ENCODE measurements around the gene PLEKHS1.

GRCh38 chr10:113762083-113762482, 10.6 kb downstream of the PLEKHS1 start:
- TF ChIP-seq CTCF (IDR thresholded peaks at IDR 0.05 in 2 of 3, conservative IDR thresholded peaks at IDR 0.05 in 1 of 3; ENCODE audit: borderline replicate concordance in 1 of 3, insufficient read depth in 1 of 3, low read depth in 2 of 3, low read length in 2 of 3): no peak
- TF ChIP-seq SRF (IDR thresholded peaks at IDR 0.05; ENCODE audit: low read depth): no peak

Measured in HCT116 (cell line).